ENCODE measurements around the gene AIF1L.

DNA sequence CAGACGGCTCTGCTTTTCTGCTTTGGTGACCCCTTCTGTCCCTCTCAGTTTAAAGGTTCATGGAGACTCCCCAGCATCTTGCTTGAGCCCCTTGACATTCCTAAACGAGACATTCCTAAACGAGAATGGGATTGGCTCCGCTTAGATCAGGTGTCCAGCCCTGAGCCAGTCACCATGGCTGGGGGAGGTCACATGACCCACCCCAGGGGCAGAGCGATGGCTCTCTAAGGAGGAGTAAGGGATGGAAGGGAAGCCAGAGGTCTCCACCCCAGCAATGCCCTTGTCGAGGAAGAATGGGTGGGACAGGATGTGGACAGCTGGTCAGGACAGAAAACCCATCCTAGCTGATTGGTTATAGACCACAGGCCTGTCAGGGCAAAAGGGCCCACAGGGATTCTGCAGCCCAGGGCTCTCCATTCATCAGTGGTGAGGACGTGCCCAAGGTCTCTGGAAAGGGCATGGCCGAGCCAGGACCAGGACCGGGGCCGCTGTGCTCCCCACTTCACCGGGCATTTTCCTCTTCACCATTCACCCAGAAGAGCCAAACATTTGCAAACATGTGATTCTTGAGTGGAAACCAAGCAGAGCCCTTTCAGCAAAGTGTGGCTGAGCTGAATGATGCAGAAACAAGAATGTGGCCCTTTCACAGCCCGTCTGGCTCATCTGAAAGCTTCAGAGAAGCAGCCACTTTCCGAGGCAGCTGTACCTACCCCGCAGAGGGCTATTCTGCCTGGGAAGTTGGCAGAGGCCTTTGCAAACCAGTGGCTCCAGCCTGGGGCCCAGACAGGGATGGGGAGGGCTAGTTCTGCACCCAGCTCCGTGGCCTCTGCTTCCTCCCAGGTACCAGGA is 19.8 kb upstream of the AIF1L start:
- TF ChIP-seq POLR2AphosphoS5 (IDR thresholded peaks at IDR 0.05; ENCODE audit: low read depth, low read length) (no peak), SIN3A (IDR thresholded peaks at IDR 0.05; ENCODE audit: borderline replicate concordance, insufficient read depth, low read depth, low read length) (no peak)
- TF ChIP-seq, protein P1, sequence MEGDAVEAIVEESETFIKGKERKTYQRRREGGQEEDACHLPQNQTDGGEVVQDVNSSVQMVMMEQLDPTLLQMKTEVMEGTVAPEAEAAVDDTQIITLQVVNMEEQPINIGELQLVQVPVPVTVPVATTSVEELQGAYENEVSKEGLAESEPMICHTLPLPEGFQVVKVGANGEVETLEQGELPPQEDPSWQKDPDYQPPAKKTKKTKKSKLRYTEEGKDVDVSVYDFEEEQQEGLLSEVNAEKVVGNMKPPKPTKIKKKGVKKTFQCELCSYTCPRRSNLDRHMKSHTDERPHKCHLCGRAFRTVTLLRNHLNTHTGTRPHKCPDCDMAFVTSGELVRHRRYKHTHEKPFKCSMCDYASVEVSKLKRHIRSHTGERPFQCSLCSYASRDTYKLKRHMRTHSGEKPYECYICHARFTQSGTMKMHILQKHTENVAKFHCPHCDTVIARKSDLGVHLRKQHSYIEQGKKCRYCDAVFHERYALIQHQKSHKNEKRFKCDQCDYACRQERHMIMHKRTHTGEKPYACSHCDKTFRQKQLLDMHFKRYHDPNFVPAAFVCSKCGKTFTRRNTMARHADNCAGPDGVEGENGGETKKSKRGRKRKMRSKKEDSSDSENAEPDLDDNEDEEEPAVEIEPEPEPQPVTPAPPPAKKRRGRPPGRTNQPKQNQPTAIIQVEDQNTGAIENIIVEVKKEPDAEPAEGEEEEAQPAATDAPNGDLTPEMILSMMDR (IDR thresholded peaks at IDR 0.05): no peak
- TF ChIP-seq, protein P2, sequence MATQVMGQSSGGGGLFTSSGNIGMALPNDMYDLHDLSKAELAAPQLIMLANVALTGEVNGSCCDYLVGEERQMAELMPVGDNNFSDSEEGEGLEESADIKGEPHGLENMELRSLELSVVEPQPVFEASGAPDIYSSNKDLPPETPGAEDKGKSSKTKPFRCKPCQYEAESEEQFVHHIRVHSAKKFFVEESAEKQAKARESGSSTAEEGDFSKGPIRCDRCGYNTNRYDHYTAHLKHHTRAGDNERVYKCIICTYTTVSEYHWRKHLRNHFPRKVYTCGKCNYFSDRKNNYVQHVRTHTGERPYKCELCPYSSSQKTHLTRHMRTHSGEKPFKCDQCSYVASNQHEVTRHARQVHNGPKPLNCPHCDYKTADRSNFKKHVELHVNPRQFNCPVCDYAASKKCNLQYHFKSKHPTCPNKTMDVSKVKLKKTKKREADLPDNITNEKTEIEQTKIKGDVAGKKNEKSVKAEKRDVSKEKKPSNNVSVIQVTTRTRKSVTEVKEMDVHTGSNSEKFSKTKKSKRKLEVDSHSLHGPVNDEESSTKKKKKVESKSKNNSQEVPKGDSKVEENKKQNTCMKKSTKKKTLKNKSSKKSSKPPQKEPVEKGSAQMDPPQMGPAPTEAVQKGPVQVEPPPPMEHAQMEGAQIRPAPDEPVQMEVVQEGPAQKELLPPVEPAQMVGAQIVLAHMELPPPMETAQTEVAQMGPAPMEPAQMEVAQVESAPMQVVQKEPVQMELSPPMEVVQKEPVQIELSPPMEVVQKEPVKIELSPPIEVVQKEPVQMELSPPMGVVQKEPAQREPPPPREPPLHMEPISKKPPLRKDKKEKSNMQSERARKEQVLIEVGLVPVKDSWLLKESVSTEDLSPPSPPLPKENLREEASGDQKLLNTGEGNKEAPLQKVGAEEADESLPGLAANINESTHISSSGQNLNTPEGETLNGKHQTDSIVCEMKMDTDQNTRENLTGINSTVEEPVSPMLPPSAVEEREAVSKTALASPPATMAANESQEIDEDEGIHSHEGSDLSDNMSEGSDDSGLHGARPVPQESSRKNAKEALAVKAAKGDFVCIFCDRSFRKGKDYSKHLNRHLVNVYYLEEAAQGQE (IDR thresholded peaks at IDR 0.05; ENCODE audit: insufficient read depth in 1 of 2, low read depth in 2 of 2, low read length in 1 of 2): no peak

Data from Panc1 (cell line).